ENCODE results near the gene PRRX2. TPM values are rescaled to one million over a fixed set of nuclear protein-coding genes. Genes with fewer than 3 reads are reported as not detected.

The PRRX2 gene
- total RNA-seq, 1 donor from 2014 or later = 5.6 TPM

- Mint-ChIP-seq H3K4me3 (ENCODE audit: unreplicated experiment) (no peak overlapping the region), H3K27me3 (ENCODE audit: unreplicated experiment) (peaks cover 19% of the 10 kb centered on the region), H3K36me3 (ENCODE audit: unreplicated experiment) (no peaks in the 10 kb centered on the region), H3K9me3 (ENCODE audit: unreplicated experiment) (no peaks in the 10 kb centered on the region), H3K4me1 (ENCODE audit: unreplicated experiment) (peaks cover 5% of the 10 kb centered on the region), H3K27ac (ENCODE audit: unreplicated experiment) (no peak overlapping the region)
- DNase-seq (ENCODE audit: extremely low spot score, unreplicated experiment) = no peak
- TF ChIP-seq CTCF (IDR thresholded peaks at IDR 0.05) = no peak
These were observed 66.1 kb downstream of the PRRX2 start for GRCh38 chr9:129731477-129732085.

GRCh38 chr9:129732100-129732499, 66.7 kb downstream of the PRRX2 start:
- Mint-ChIP-seq H3K27ac (ENCODE audit: unreplicated experiment) (no peak overlapping the region), H3K4me1 (ENCODE audit: unreplicated experiment) (peaks cover under 1% of the 10 kb centered on the region), H3K9me3 (ENCODE audit: unreplicated experiment) (no peaks in the 10 kb centered on the region), H3K4me3 (ENCODE audit: unreplicated experiment) (no peak overlapping the region), H3K27me3 (ENCODE audit: unreplicated experiment) (peaks cover 19% of the 10 kb centered on the region), H3K36me3 (ENCODE audit: unreplicated experiment) (no peaks in the 10 kb centered on the region)
- no peak for TF ChIP-seq CTCF (IDR thresholded peaks at IDR 0.05)
- DNase-seq (ENCODE audit: extremely low spot score, unreplicated experiment) = no peak

- DNase-seq (ENCODE audit: extremely low spot score, unreplicated experiment) = no peak
- H3K4me1 Mint-ChIP-seq (ENCODE audit: unreplicated experiment) = peaks cover 5% of the 10 kb centered on the region
- H3K9me3 Mint-ChIP-seq (ENCODE audit: unreplicated experiment) = no peaks in the 10 kb centered on the region
- TF ChIP-seq CTCF (IDR thresholded peaks at IDR 0.05) = no peak
- peaks cover 19% of the 10 kb centered on the region for H3K27me3 Mint-ChIP-seq (ENCODE audit: unreplicated experiment)
- no peak overlapping the region for H3K27ac Mint-ChIP-seq (ENCODE audit: unreplicated experiment)
- no peaks in the 10 kb centered on the region for H3K36me3 Mint-ChIP-seq (ENCODE audit: unreplicated experiment)
- H3K4me3 Mint-ChIP-seq (ENCODE audit: unreplicated experiment) = no peak overlapping the region
These were observed 67.6 kb downstream of the PRRX2 start for GRCh38 chr9:129732946-129733631.

GRCh38 chr9:129733632-129733953, 68.1 kb downstream of the PRRX2 start:
- DNase-seq (ENCODE audit: extremely low spot score, unreplicated experiment) = no peak

More at GRCh38 chr9:129733632-129733953, 68.1 kb downstream of the PRRX2 start:
- Mint-ChIP-seq H3K4me3 (ENCODE audit: unreplicated experiment) (no peak overlapping the region), H3K9me3 (ENCODE audit: unreplicated experiment) (no peaks in the 10 kb centered on the region), H3K4me1 (ENCODE audit: unreplicated experiment) (peaks cover 5% of the 10 kb centered on the region), H3K27me3 (ENCODE audit: unreplicated experiment) (peaks cover 19% of the 10 kb centered on the region), H3K36me3 (ENCODE audit: unreplicated experiment) (no peaks in the 10 kb centered on the region), H3K27ac (ENCODE audit: unreplicated experiment) (no peak overlapping the region)
- TF ChIP-seq CTCF (IDR thresholded peaks at IDR 0.05) = no peak

Measured in osteocyte (in vitro differentiated cells).